C4-2B (cell line): ENCODE results near the gene PIK3R2.
"Not testable (repeated sequence)": the region's sequence is repeated elsewhere in the genome, so short reads cannot be mapped to it uniquely, and the experiment has no call there.

Experiments used
- H3K27ac ChIP-seq: fragments of 450-650 bp; 2 replicates; pipeline ENCODE4 v1.5.1; 2017
- CTCF ChIP-seq: fragments of 450-650 bp; conservative IDR thresholded peaks from 2 replicates; pipeline ENCODE4 v1.5.1; 2017; ENCODE audit warnings: mild to moderate bottlenecking
- ZFX ChIP-seq: fragments of 450-650 bp; IDR thresholded peaks from 2 replicates; pipeline ENCODE4 v1.6.1; 2017

Gene PIK3R2

GRCh38 chr19:18152817-18153555 is at the start of gene PIK3R2:
Gene PIK3R2, plus strand, starts transcription at chr19:18153163. Its CDS starts 2,717 bp downstream, at chr19:18155880.
- TF ChIP-seq CTCF (no peak; the same call in 1 of the 2 replicates), ZFX (peak; percentile 70; the same call in 1 of the 2 replicates)
- H3K27ac ChIP-seq: peak within 1 kb of the TSS; percentile 83

- TF ChIP-seq CTCF (no peak), ZFX (no peak)
- no peak overlapping the region for H3K27ac ChIP-seq
These were observed 48.2 kb upstream of the PIK3R2 start for GRCh38 chr19:18104793-18105131.

GRCh38 chr19:18105259-18105658 is 47.7 kb upstream of the PIK3R2 start:
- H3K27ac ChIP-seq: not testable (repeated sequence)

DNA sequence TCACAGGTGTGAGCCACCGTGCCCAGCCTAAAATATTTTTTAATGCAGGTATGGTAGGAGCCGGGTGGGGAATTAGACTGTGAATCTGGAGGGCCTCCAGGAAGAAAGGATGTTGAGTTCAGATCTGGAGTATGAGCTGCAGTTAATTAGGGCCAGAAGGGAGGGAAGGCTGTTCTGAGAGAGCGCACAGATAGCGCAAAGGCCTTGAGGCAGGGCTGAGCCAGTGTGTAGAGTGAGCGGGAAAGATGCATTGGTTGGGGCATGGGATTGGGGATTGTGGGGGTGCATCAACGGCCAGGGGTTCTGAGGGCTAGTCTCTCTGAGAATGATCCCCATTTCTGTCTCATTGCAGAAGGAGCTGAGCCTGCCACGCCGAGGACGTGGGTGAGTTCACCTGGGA is 45.7 kb upstream of the PIK3R2 start:
- TF ChIP-seq ZFX: no peak
- no peak for TF ChIP-seq CTCF
- no peak overlapping the region for H3K27ac ChIP-seq

GRCh38 chr19:18108897-18109296 is 44.1 kb upstream of the PIK3R2 start:
- TF ChIP-seq CTCF: no peak
- no peak for TF ChIP-seq ZFX
- no peak overlapping the region; the same call in 1 of the 2 replicates for H3K27ac ChIP-seq

- peak overlapping the region; percentile 66 for H3K27ac ChIP-seq
- TF ChIP-seq CTCF (no peak), ZFX (no peak)
These were observed 43.6 kb upstream of the PIK3R2 start for GRCh38 chr19:18109341-18109732.

GRCh38 chr19:18109733-18110608 is 43.0 kb upstream of the PIK3R2 start:
- TF ChIP-seq CTCF: no peak
- 0 out of 2 replicates have a peak, but pooled peaks have one; percentile 38 for TF ChIP-seq ZFX
- peak overlapping the region; percentile 66 for H3K27ac ChIP-seq
